A172 (cell line): ENCODE data around the gene ASCC3. TPM values are rescaled to one million over a fixed set of nuclear protein-coding genes. Genes with fewer than 3 reads are reported as not detected.
"Not testable (repeated sequence)": the region's sequence is repeated elsewhere in the genome, so short reads cannot be mapped to it uniquely, and the experiment has no call there.

ENCODE experiments used
- DNase-seq: peaks from one replicate; pipeline ENCODE4 v3.0.0-alpha.2; 2015; ENCODE audit warnings: low spot score
- total RNA-seq: library from RNA; depleted of rRNA; stranded (reverse); fragments of >200 nt; shearing (Covaris generic); gene quantifications from 2 replicates; pipeline ENCODE4 v1.2.3, GENCODE V29; 2014

Gene ASCC3
- total RNA-seq, 1 experiment from 2014 or later, result 39.4 TPM

- no peak for DNase-seq
Observed at GRCh38 chr6:100883347-100883746, 2.2 kb upstream of the ASCC3 start.

- DNase-seq, result no peak
Observed at GRCh38 chr6:100881707-100882040, 545 bp upstream of the ASCC3 start.

DNA sequence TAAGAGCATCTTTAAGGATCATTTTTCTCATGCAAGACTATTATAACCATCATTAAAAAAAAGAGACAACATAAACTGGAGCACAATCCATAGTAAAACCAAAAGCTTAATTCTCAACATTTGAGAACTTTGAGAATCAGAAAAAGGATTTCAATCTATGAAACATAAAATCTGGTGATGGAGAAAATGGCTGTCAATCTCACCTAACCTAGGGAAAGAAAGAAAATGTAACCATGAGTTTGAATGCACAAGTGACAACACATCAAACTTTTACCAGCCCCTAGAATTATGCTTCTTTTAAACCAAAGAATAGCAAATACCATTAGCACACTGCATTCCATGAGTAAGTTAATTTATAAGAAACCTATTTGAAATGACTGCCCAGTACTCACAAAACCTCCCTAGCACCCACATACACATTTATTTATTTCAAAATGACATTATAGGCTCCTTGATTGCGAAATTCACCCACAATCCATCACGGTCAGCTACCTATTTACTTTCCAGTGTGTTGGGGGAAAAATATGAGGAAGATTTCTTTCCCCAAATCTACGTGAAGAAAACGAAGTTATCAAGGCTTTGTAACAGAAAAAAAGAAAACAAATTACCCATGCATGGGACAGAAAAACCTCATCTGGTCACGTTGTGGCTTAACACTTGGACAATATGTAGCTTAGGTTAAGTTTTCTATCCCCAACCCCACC is 828 bp downstream of the ASCC3 start:
- no peak for DNase-seq

GRCh38 chr6:100879317-100879716 is 1.8 kb downstream of the ASCC3 start:
- DNase-seq, result no peak

- no peak for DNase-seq
Observed at GRCh38 chr6:100877851-100878250, 3.3 kb downstream of the ASCC3 start.

GRCh38 chr6:100876251-100876650 is 4.9 kb downstream of the ASCC3 start:
- no peak for DNase-seq

GRCh38 chr6:100865525-100865924 is 15.6 kb downstream of the ASCC3 start:
- no peak for DNase-seq

- no peak for DNase-seq
Observed at GRCh38 chr6:100862063-100862462, 19.1 kb downstream of the ASCC3 start.

GRCh38 chr6:100856146-100856545 is 25.0 kb downstream of the ASCC3 start:
- no peak for DNase-seq

DNA sequence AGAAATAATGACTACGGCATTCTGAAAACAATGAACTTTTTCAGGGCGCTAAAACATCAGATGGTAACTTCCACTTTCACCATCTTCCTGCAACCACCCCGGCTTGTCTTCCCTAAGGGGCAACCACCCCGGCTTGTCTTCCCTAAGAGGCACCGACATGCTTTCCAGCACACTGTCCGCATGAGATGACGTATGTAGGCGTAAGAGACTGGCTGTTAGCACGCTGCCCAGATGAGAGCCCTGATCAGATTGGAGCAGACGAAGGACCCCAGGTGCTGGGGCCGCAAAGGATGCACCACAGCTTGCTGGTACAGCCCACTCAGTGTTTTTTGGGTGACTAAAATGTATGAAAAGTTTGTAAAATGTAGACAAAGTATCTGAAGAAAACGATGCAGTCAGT is 29.3 kb downstream of the ASCC3 start:
- no peak for DNase-seq

- no peak for DNase-seq
Observed at GRCh38 chr6:100850174-100850573, 31.0 kb downstream of the ASCC3 start.

DNA sequence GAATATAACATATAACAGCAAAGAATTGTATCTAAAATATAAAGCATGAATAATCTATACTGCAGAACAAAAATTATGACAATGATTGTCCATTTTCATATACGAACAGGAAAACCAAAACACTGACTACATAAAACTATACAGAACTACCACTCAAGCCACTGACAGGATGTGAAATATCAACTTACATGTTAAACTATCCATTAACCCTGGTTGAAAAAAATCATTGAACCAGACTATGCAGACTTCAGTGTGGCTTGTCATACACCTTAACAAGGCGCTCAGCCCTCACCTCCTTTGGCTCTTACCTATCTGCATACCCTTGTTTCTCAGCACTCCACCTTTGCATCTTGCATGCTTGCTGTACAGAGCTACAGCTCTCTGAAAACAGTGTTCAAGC is 34.9 kb downstream of the ASCC3 start:
- DNase-seq, result no peak

- DNase-seq, result no peak
Observed at GRCh38 chr6:100845676-100846075, 35.5 kb downstream of the ASCC3 start.

DNA sequence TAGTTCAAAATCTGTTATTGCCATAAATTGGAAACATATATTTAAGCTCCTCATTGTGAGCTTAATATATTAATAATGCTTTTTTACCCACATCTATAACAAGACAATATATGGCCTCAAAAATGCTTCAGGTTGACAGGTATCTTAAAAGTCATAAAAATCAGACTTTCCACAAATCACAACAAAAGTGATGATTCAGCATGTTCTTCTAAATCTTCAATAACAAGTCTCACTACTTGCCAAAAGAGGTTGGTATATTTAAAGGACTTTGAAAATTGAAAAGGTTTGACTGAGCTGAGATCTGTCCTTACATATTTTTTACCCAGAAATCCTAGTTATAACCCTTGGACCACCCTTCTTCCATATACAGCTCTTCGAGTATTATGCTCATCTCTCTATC is 41.7 kb downstream of the ASCC3 start:
- DNase-seq, result no peak

GRCh38 chr6:100838011-100838410 is 43.1 kb downstream of the ASCC3 start:
- no peak for DNase-seq

GRCh38 chr6:100833972-100834574 is 47.1 kb downstream of the ASCC3 start:
- DNase-seq, result no peak

GRCh38 chr6:100829077-100829595 is 52.0 kb downstream of the ASCC3 start:
- not testable (repeated sequence) for DNase-seq

- no peak for DNase-seq
Observed at GRCh38 chr6:100823041-100823440, 58.1 kb downstream of the ASCC3 start.

DNA sequence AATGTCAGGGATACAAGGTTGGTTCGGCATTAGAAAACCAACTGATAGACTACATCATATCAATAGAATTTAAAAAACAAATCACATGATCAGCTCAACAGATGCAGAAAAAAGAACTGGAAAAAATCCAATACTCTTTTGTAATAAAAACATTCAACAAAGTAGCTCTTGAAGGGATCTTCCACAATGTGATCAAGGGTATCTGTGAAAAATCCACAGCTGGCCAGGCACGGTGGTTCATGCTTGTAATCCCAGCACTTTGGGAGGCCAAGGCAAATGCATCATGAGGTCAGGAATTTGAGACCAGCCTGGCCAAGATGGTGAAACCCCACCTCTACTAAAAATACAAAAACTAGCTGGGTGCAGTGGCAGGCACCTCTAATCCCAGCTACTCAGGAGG is 63.1 kb downstream of the ASCC3 start:
- no peak for DNase-seq

DNA sequence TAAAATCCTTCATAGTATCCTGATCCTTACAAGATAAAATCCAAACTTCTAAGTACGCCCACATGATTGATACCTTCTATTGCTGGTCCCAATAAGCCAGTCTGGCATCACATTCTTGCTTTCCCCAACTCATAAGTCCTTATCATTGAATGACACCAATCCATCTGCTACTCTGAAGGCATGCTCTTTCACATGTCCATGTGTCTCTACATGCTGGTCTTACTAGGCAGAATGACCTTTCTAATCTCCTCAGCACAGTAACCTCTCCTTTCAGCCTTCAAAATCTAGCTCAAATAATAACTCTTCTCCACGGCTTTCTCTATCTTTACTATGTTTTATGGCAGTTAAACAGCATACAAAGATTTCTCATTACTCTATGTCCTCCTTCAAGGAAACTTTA is 71.1 kb downstream of the ASCC3 start:
- DNase-seq, result no peak

DNA sequence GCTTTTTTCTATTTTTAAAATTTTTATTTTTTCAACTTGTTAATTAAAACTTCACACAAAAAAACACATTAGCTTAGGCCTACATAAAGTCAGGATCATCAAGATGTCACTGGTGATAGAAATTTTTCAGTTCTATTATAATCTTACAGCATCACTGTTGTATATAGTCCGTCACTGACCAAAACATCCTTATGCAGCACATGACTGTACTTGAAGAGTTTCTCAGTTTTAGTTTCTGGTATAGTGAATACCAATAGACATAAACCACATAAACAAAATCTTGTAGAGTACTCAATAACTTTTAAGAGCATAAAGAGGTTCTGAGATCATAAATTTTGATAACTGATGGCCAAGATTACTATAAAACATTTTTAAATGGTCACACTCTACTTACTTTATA is 71.8 kb downstream of the ASCC3 start:
- no peak for DNase-seq

DNA sequence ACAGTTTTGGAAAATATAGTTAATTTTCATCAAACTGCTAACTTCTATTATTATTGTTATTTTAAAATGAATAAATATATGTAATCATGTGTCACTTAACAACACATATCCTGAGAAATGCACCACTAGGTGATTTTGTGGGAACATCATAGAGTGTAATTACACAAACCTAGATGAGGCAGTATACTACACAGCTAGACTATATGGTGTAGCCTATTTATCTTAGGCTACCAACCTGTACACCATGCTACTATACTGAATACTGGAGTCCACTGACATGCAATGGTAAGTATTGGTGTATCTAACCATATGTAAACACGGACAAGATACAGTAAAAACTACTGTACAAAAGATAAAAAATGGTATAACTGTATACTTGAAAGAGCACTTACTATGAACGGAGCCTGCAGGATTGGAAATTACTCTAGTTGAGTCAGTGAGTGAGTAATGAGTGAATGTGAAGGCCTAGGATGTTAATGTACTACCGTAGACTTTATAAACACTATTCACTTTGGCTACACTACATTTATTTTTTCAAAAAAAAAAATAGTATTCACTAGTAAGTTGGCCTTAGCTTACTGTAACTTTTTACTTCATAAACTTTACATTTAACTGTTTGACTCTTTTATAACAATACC is 72.4 kb downstream of the ASCC3 start:
- DNase-seq, result no peak

GRCh38 chr6:100806296-100806695 is 74.8 kb downstream of the ASCC3 start:
- no peak for DNase-seq
